HG02970 (cell line): Measurements from ENCODE around the gene ABCF2.

Experiments used
- ATAC-seq: cut with Tn5 transposase; IDR thresholded peaks from one replicate; pipeline ENCODE4 v1.9.1; 2021; ENCODE audit warnings: mild to moderate bottlenecking, moderate library complexity, moderate number of reproducible peaks; ENCODE audit not compliant: unreplicated experiment, low FRiP score

Gene ABCF2

GRCh38 chr7:151226875-151227782 lies at the start of gene ABCF2:
Gene ABCF2 (minus strand): TSS chr7:151227205. CDS start chr7:151226458, 747 bp downstream.
- ATAC-seq = peak; percentile 97

DNA sequence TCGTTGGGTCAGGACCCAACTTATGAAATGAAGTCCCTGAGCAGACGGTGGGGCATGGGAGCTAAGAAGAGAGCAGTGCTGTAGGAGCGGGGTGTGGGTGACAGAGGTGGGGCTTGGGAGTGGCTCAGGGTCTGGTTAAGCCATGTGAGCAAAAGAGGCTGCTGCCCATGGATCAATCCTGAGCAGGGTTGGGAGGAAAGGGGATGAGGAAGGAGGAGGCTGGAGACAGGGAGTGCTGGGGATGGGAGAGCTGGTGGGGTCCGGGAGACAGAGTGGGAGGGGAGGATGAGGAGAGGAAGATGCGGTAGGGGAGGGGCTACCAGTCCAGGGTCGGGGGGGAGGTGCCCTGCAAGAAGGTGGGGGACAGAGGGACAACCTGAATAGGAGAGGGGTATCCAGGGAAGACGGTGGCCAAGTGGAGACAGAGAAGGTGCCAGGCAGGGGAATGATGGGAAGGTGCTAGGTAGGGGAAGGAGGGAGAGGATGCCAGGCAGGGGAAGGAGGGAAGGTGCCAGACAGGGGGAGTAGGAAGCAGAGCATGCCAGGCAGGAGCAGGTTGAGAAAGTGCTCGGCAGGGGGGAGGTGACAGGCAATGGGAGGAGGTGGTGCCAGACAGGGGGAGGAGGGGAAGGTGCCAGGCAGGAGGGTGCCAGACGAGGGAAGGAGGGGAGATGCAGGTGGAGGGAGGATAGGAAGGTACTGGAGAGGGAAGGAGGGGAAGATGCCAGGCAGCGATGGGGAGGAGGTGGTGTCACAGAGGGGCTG lies 49.0 kb upstream of the ABCF2 start:
- no peak for ATAC-seq

- ATAC-seq = no peak
These were observed 48.2 kb upstream of the ABCF2 start for GRCh38 chr7:151274936-151275812.

GRCh38 chr7:151274396-151274795 lies 47.4 kb upstream of the ABCF2 start:
- no peak for ATAC-seq

- no peak for ATAC-seq
These were observed 46.8 kb upstream of the ABCF2 start for GRCh38 chr7:151273651-151274390.

DNA sequence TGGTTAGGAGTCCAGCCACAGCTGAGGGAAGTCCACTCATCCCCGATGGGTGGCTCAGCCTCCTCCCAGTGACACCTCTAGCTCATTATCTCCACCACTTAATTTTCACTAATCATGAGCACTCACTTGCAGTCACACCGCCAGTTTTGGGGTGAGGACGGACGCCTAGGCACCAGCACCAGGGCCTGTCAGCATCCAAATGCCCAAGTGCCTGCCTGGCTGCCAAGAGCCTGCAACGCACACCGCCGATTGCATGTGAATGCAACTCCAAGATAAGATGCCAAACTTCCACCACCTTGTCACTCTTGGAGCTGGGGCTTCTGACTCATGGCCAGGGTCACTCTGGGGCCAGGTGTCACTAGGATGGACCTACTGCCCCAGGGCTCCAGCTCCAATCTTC lies 45.9 kb upstream of the ABCF2 start:
- ATAC-seq = no peak

DNA sequence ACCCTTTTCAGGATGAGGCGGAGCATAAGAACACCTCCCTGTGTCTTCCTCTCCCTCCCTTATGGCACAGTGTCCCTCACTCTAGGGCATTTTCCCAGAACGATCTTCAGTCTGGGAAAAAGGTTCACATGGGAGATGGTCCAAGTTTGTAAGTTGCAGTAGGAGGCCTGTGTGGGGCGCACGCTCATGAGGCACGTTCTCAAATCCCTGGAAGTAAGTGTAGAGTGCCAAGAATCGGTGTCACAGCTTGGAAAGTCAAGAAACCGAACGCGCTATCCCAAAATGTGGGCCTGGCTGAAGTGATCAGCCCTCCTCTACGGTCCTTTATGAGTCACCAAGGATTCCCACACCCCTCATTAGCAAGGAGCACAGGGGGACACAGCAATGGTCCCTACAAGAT lies 45.4 kb upstream of the ABCF2 start:
- ATAC-seq = no peak

- no peak for ATAC-seq
These were observed 44.8 kb upstream of the ABCF2 start for GRCh38 chr7:151271699-151272355.

GRCh38 chr7:151269511-151269910 lies 42.5 kb upstream of the ABCF2 start:
- no peak for ATAC-seq

DNA sequence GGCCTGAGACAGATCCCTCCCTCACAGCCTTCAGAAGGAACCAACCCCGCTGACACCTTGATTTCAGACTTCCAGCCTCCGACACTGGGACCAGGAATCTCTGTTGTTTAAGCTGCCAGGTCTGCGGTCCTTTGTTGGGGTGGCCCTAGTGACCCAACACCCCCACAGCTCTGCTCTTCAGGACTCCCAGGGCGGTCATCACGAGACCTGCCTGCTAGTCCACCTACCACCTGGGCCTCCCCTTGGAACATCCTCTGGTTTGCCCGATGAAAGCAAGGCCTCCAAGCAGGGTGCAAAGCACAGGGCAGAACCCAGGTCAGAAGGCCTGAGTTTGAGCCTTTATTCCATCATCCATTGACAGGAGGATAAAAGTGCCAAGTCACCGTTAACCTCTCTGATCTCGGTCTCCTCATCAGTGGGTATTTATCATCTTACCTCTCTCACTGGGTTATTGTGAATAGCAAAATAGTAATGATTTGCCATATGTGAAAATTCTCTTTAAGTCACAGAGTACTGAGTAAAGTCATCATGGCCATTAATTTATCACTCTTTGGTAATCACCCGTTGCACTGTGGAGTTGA lies 38.4 kb upstream of the ABCF2 start:
- no peak for ATAC-seq

DNA sequence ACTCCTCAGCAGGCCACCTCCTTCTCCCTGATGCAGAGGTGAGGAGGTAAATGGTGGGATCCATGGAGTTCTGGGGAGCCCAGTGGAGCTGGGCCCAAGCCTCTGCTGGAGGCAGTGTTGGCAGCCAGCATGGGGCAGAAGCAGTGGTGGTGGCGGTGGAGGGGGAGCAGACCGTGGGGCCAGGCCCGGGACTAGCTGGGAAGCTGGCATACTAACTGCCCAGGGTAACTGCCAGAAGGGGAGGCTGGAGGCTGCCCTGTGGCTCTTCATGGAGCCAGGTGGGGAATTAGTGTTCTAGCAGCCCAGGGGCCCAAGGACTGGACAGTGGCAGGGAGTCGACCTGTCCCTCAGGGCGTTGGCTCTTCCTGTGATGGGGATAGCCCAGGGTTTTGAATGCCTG lies 37.6 kb upstream of the ABCF2 start:
- ATAC-seq = no peak

DNA sequence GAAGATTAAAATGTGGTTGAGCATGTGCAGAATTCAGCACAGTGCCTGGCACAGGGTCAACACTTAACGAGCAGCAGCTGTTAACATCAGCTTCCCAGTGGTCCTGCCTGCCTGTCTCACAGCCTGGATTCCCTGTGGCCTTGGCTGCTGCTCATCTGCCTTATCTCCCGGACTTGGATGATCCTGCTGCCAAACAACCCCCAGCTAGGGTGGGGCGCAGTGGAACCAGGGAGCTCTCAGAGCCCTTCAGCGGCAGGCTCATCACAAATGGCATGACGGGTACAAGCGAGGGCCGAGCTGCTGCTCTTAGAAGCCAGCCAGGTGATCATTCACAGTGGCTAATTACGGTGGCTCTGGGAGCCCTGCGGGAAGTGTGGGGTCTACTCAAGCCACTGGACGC lies 34.5 kb upstream of the ABCF2 start:
- ATAC-seq = no peak

DNA sequence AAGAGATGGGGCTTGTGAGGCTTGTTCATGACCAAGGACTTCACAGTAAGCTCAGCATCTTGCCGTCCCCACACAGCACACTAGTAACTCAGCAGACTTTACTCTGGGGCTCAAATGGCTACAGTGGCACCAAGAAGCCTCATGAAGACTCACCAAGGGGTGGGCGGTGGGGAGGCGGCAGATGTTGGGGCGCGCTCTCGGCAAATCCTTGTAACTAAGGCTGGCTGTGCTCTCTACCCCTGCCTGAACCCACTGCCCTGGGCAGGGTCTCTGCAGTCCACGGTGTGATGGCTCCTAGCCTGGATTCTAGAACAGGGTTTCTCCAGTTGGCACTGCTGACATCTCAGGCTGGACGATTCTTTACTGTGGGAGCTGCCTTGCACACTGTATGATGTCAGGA lies 33.9 kb upstream of the ABCF2 start:
- no peak for ATAC-seq

- no peak for ATAC-seq
These were observed 33.5 kb upstream of the ABCF2 start for GRCh38 chr7:151260471-151260870.

DNA sequence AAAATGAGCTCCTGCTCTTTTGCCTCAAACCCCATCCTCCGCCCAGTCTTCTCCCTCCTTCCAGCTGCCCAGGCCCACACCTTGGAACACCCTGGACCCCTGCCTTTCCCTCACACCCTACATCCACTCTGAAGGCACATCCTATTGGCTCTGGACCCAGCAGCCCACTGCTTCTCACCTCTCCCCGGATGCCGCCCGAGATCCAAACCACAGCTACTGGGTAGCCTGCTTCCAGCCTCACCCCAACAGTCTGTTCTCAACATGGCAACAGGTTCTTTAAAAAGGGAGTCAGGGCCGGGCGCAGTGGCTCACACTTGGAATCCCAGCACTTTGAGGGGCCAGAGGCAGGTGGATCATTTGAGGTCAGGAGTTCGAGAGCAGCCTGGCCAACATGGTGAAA lies 31.0 kb upstream of the ABCF2 start:
- no peak for ATAC-seq

- no peak for ATAC-seq
These were observed 29.5 kb upstream of the ABCF2 start for GRCh38 chr7:151256410-151257045.

GRCh38 chr7:151255390-151255789 lies 28.4 kb upstream of the ABCF2 start:
- no peak for ATAC-seq

DNA sequence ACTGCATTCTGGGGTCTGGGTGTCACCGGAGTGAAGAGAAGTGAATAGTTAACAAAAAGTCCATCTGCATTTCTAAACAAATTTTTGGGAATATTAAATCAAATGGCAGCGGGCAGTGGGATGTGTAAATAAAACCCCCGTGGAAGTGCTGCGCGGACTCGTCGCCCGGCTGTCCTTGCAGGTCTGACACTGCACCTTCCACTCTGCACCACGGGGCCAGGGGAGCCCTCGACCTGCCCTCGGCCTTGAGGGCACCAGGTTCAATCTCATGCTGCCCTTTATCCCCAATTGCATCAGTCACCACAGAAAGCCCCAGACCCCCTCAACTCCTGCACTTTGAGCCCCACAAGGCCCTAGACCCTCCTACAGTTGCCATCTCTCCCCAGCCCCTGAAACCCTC lies 27.8 kb upstream of the ABCF2 start:
- ATAC-seq = no peak

DNA sequence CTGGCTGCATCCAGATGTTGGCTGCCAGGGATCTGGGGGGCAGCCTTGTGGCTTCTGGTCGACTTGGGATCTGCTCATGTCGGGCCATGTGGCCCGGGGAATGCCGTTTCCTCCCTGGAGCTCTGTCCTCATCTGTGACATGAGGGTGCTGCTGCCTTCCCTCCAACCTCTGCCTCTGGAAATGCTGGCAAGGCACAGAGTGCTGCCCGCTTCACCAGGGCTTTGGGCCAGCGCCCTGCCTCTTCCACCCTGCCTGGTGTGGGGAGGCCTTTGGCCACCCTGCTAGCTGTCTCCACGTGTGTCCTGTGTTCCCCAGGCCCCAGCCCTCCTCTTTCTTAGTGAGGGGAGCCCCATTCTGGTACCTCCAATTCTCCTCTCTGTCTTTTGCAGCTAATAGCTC lies 27.3 kb upstream of the ABCF2 start:
- ATAC-seq = no peak
